Astrocyte (in vitro differentiated cells and primary cell): ENCODE results near the gene ENHO. TPM values are rescaled to one million over a fixed set of nuclear protein-coding genes. Genes with fewer than 3 reads are reported as not detected.

ENCODE experiments used
- DNase-seq: peaks from one replicate; pipeline ENCODE4 v3.0.0-alpha.2; 2010; ENCODE audit warnings: low read depth
- FAIRE-seq: peaks from 2 replicates; lab custom pipeline; 2011; peaks lifted over from hg19 to GRCh38; lab: Jason Lieb, UNC
- H2AFZ ChIP-seq: 2 replicates; pipeline ENCODE4 v1.6.0; 2012; ENCODE audit warnings: low read depth, low read length, inconsistent platforms
- H3K27ac ChIP-seq: 2 replicates; pipeline ENCODE4 v1.5.1; 2011; ENCODE audit warnings: low read depth, low read length, inconsistent platforms
- H3K27me3 ChIP-seq: 2 replicates; pipeline ENCODE4 v1.6.0; 2011; ENCODE audit warnings: low read length, inconsistent platforms; ENCODE audit not compliant: insufficient read depth
- H3K36me3 ChIP-seq: 2 replicates; pipeline ENCODE4 v1.5.1; 2011; ENCODE audit warnings: low read length, inconsistent platforms; ENCODE audit not compliant: insufficient read depth
- H3K4me1 ChIP-seq: 2 replicates; pipeline ENCODE4 v1.5.1; 2011; ENCODE audit warnings: low read length, inconsistent platforms; ENCODE audit not compliant: insufficient read depth
- H3K4me2 ChIP-seq: 2 replicates; pipeline ENCODE4 v1.6.0; 2012; ENCODE audit warnings: low read length, inconsistent platforms
- H3K4me3 ChIP-seq: 2 replicates; pipeline ENCODE4 v1.5.1; 2011; ENCODE audit warnings: low read depth, mild to moderate bottlenecking, low read length, inconsistent platforms; ENCODE audit not compliant: insufficient read depth
- H3K79me2 ChIP-seq: 2 replicates; pipeline ENCODE4 v1.6.0; 2012; ENCODE audit warnings: mild to moderate bottlenecking, low read length, inconsistent platforms; ENCODE audit not compliant: insufficient read depth
- H3K9ac ChIP-seq: 2 replicates; pipeline ENCODE4 v1.6.0; 2012; ENCODE audit warnings: mild to moderate bottlenecking, low read length, inconsistent platforms
- H3K9me3 ChIP-seq: 2 replicates; pipeline ENCODE4 v1.5.1; 2012; ENCODE audit warnings: low read depth, mild to moderate bottlenecking, low read length, inconsistent platforms; ENCODE audit not compliant: insufficient read depth
- H4K20me1 ChIP-seq: 2 replicates; pipeline ENCODE4 v1.6.0; 2012; ENCODE audit warnings: low read length, inconsistent platforms; ENCODE audit not compliant: insufficient read depth
- H3K27ac Mint-ChIP-seq: one replicate; pipeline ENCODE4 v1.8.0; 2021; ENCODE audit warnings: mild to moderate bottlenecking, mixed read lengths; ENCODE audit not compliant: unreplicated experiment
- H3K27me3 Mint-ChIP-seq: one replicate; pipeline ENCODE4 v1.8.0; 2021; ENCODE audit warnings: low read depth, mixed read lengths; ENCODE audit not compliant: unreplicated experiment
- H3K36me3 Mint-ChIP-seq: one replicate; pipeline ENCODE4 v1.8.0; 2021; ENCODE audit warnings: low read depth, mixed read lengths; ENCODE audit not compliant: unreplicated experiment
- H3K4me1 Mint-ChIP-seq: one replicate; pipeline ENCODE4 v1.8.0; 2021; ENCODE audit warnings: low read depth, mixed read lengths; ENCODE audit not compliant: unreplicated experiment
- H3K4me3 Mint-ChIP-seq: one replicate; pipeline ENCODE4 v1.8.0; 2021; ENCODE audit warnings: mild to moderate bottlenecking, moderate library complexity, mixed read lengths; ENCODE audit not compliant: unreplicated experiment
- H3K9me3 Mint-ChIP-seq: one replicate; pipeline ENCODE4 v1.8.0; 2021; ENCODE audit warnings: mild to moderate bottlenecking, mixed read lengths; ENCODE audit not compliant: unreplicated experiment
- CTCF ChIP-seq: IDR thresholded peaks from 2 replicates; pipeline ENCODE4 v1.5.1; 2011; ENCODE audit warnings: low read depth, mild to moderate bottlenecking, inconsistent platforms, low read length, moderate library complexity; ENCODE audit not compliant: insufficient read depth
- EZH2 ChIP-seq: IDR thresholded peaks from 2 replicates; pipeline ENCODE4 v1.6.1; 2012; ENCODE audit warnings: mild to moderate bottlenecking, low read length, inconsistent platforms; ENCODE audit not compliant: insufficient read depth
- total RNA-seq: library from RNA; stranded (reverse); gene quantifications from 2 replicates; pipeline ENCODE4 v1.2.1, GENCODE V29; 2021

The ENHO gene
- total RNA-seq, 1 donor from 2014 or later: 1.1 TPM

GRCh38 chr9:34521406-34522045 is 1.3 kb downstream of the ENHO start:
- Histone ChIP-seq H3K4me3 (no peak overlapping the region), H3K27ac (no peak overlapping the region), H3K9ac (no peak overlapping the region), H3K4me2 (no peak overlapping the region), H3K79me2 (no peaks in the 10 kb centered on the region), H3K4me1 (peaks cover 5% of the 10 kb centered on the region), H3K9me3 (no peaks in the 10 kb centered on the region), H3K36me3 (no peaks in the 10 kb centered on the region), H3K27me3 (peaks cover 17% of the 10 kb centered on the region), H4K20me1 (peaks cover 5% of the 10 kb centered on the region), H2AFZ (no peak overlapping the region)
- Mint-ChIP-seq H3K27ac (no peak overlapping the region), H3K9me3 (no peaks in the 10 kb centered on the region), H3K36me3 (no peaks in the 10 kb centered on the region), H3K27me3 (peaks cover 70% of the 10 kb centered on the region), H3K4me3 (no peak overlapping the region), H3K4me1 (peaks cover 1% of the 10 kb centered on the region)
- FAIRE-seq: no peak
- no peak for TF ChIP-seq EZH2
- no peak for TF ChIP-seq CTCF
- DNase-seq: no peak

- Histone ChIP-seq H3K36me3 (no peaks in the 10 kb centered on the region), H3K79me2 (no peaks in the 10 kb centered on the region), H3K9me3 (no peaks in the 10 kb centered on the region), H4K20me1 (peaks cover 5% of the 10 kb centered on the region), H3K27ac (no peak overlapping the region), H3K9ac (no peak overlapping the region), H3K27me3 (peaks cover 14% of the 10 kb centered on the region), H3K4me1 (peaks cover 5% of the 10 kb centered on the region), H3K4me3 (no peak overlapping the region), H3K4me2 (no peak overlapping the region), H2AFZ (no peak overlapping the region)
- Mint-ChIP-seq H3K27me3 (peaks cover 73% of the 10 kb centered on the region), H3K36me3 (no peaks in the 10 kb centered on the region), H3K27ac (no peak overlapping the region), H3K9me3 (no peaks in the 10 kb centered on the region), H3K4me3 (no peak overlapping the region), H3K4me1 (peaks cover 1% of the 10 kb centered on the region)
- TF ChIP-seq CTCF (no peak), EZH2 (no peak)
- FAIRE-seq (no peak), DNase-seq (no peak)
Measured at GRCh38 chr9:34520505-34521385, 2.0 kb downstream of the ENHO start.

- no peak overlapping the region for H2AFZ ChIP-seq
- H3K9ac ChIP-seq: no peak overlapping the region
- DNase-seq: no peak
- H3K4me3 Mint-ChIP-seq: no peak overlapping the region
- peaks cover 5% of the 10 kb centered on the region for H4K20me1 ChIP-seq
- H3K4me1 Mint-ChIP-seq: peaks cover 1% of the 10 kb centered on the region
- H3K27me3 Mint-ChIP-seq: peaks cover 70% of the 10 kb centered on the region
- no peak overlapping the region for H3K4me3 ChIP-seq
- no peak overlapping the region for H3K4me2 ChIP-seq
- no peak for TF ChIP-seq CTCF
- TF ChIP-seq EZH2: no peak
- no peak overlapping the region for H3K27ac ChIP-seq
- no peak overlapping the region for H3K27ac Mint-ChIP-seq
- H3K27me3 ChIP-seq: peaks cover 9% of the 10 kb centered on the region
- FAIRE-seq: no peak
- H3K36me3 Mint-ChIP-seq: no peaks in the 10 kb centered on the region
- no peaks in the 10 kb centered on the region for H3K79me2 ChIP-seq
- no peaks in the 10 kb centered on the region for H3K9me3 ChIP-seq
- H3K36me3 ChIP-seq: no peaks in the 10 kb centered on the region
- H3K9me3 Mint-ChIP-seq: no peaks in the 10 kb centered on the region
- peaks cover 5% of the 10 kb centered on the region for H3K4me1 ChIP-seq
Measured at GRCh38 chr9:34520096-34520495, 2.7 kb downstream of the ENHO start.
